ENCODE results near the gene VIPR2.
"Not testable (repeated sequence)": the region's sequence is repeated elsewhere in the genome, so short reads cannot be mapped to it uniquely, and the experiment has no call there.

The VIPR2 gene

GRCh38 chr7:158999496-158999895 lies 145.2 kb downstream of the VIPR2 start:
- Histone ChIP-seq H3K4me1 (ENCODE audit: low read depth, poor library complexity, severe bottlenecking) (no peaks in the 10 kb centered on the region), H3K27me3 (ENCODE audit: insufficient read depth, low read depth) (no peaks in the 10 kb centered on the region), H3K4me2 (no peak overlapping the region), H3K79me2 (ENCODE audit: insufficient read depth, low read depth) (no peaks in the 10 kb centered on the region), H4K20me1 (ENCODE audit: insufficient read depth) (no peaks in the 10 kb centered on the region), H3K9ac (no peak overlapping the region), H3K27ac (no peak overlapping the region), H2AFZ (ENCODE audit: low read depth) (no peak overlapping the region), H3K36me3 (ENCODE audit: insufficient read depth) (no peaks in the 10 kb centered on the region), H3K4me3 (IDR thresholded peaks at IDR 0.05; ENCODE audit: insufficient read depth, low read depth, low read length) (no peak overlapping the region)
- TF ChIP-seq CTCF (conservative IDR thresholded peaks at IDR 0.05; ENCODE audit: low read depth, low read length), result no peak

- not testable (repeated sequence) for H3K4me3 ChIP-seq (IDR thresholded peaks at IDR 0.05; ENCODE audit: insufficient read depth, low read depth, low read length); H3K27me3 ChIP-seq (ENCODE audit: insufficient read depth, low read depth); H3K79me2 ChIP-seq (ENCODE audit: insufficient read depth, low read depth); H3K4me1 ChIP-seq (ENCODE audit: low read depth, poor library complexity, severe bottlenecking); H3K36me3 ChIP-seq (ENCODE audit: insufficient read depth); H2AFZ ChIP-seq (ENCODE audit: low read depth); H3K27ac ChIP-seq; H3K4me2 ChIP-seq; H4K20me1 ChIP-seq (ENCODE audit: insufficient read depth); H3K9ac ChIP-seq
These were observed 146.4 kb downstream of the VIPR2 start for GRCh38 chr7:158998261-158998660.

GRCh38 chr7:158997471-158997870 lies 147.2 kb downstream of the VIPR2 start:
- H4K20me1 ChIP-seq (ENCODE audit: insufficient read depth), result no peaks in the 10 kb centered on the region
- no peaks in the 10 kb centered on the region for H3K36me3 ChIP-seq (ENCODE audit: insufficient read depth)
- H3K9ac ChIP-seq, result no peak overlapping the region
- no peaks in the 10 kb centered on the region for H3K27me3 ChIP-seq (ENCODE audit: insufficient read depth, low read depth)
- no peak for TF ChIP-seq CTCF (conservative IDR thresholded peaks at IDR 0.05; ENCODE audit: low read depth, low read length)
- no peak overlapping the region for H3K4me2 ChIP-seq
- no peak overlapping the region for H3K27ac ChIP-seq
- no peak overlapping the region for H3K4me3 ChIP-seq (IDR thresholded peaks at IDR 0.05; ENCODE audit: insufficient read depth, low read depth, low read length)
- H2AFZ ChIP-seq (ENCODE audit: low read depth), result no peak overlapping the region
- H3K79me2 ChIP-seq (ENCODE audit: insufficient read depth, low read depth), result no peaks in the 10 kb centered on the region
- H3K4me1 ChIP-seq (ENCODE audit: low read depth, poor library complexity, severe bottlenecking), result no peaks in the 10 kb centered on the region

- H3K79me2 ChIP-seq (ENCODE audit: insufficient read depth, low read depth), result no peaks in the 10 kb centered on the region
- H3K9ac ChIP-seq, result no peak overlapping the region
- no peak for TF ChIP-seq CTCF (conservative IDR thresholded peaks at IDR 0.05; ENCODE audit: low read depth, low read length)
- no peaks in the 10 kb centered on the region for H3K4me1 ChIP-seq (ENCODE audit: low read depth, poor library complexity, severe bottlenecking)
- no peak overlapping the region for H2AFZ ChIP-seq (ENCODE audit: low read depth)
- H3K4me3 ChIP-seq (IDR thresholded peaks at IDR 0.05; ENCODE audit: insufficient read depth, low read depth, low read length), result no peak overlapping the region
- no peaks in the 10 kb centered on the region for H4K20me1 ChIP-seq (ENCODE audit: insufficient read depth)
- no peaks in the 10 kb centered on the region for H3K27me3 ChIP-seq (ENCODE audit: insufficient read depth, low read depth)
- no peak overlapping the region for H3K4me2 ChIP-seq
- H3K27ac ChIP-seq, result no peak overlapping the region
- H3K36me3 ChIP-seq (ENCODE audit: insufficient read depth), result no peaks in the 10 kb centered on the region
These were observed 147.6 kb downstream of the VIPR2 start for GRCh38 chr7:158997110-158997453.

- TF ChIP-seq CTCF (conservative IDR thresholded peaks at IDR 0.05; ENCODE audit: low read depth, low read length), result no peak
- no peaks in the 10 kb centered on the region for H3K27me3 ChIP-seq (ENCODE audit: insufficient read depth, low read depth)
- no peak overlapping the region for H2AFZ ChIP-seq (ENCODE audit: low read depth)
- no peak overlapping the region for H3K4me3 ChIP-seq (IDR thresholded peaks at IDR 0.05; ENCODE audit: insufficient read depth, low read depth, low read length)
- H3K9ac ChIP-seq, result no peak overlapping the region
- H3K36me3 ChIP-seq (ENCODE audit: insufficient read depth), result no peaks in the 10 kb centered on the region
- no peaks in the 10 kb centered on the region for H3K4me1 ChIP-seq (ENCODE audit: low read depth, poor library complexity, severe bottlenecking)
- H4K20me1 ChIP-seq (ENCODE audit: insufficient read depth), result no peaks in the 10 kb centered on the region
- no peak overlapping the region for H3K4me2 ChIP-seq
- no peaks in the 10 kb centered on the region for H3K79me2 ChIP-seq (ENCODE audit: insufficient read depth, low read depth)
- H3K27ac ChIP-seq, result no peak overlapping the region
These were observed 148.2 kb downstream of the VIPR2 start for GRCh38 chr7:158996214-158997109.

Data from KMS-11 (cell line).